Mesothelial cell of epicardium (in vitro differentiated cells): ENCODE results near the gene GKN1. TPM values are rescaled to one million over a fixed set of nuclear protein-coding genes. Genes with fewer than 3 reads are reported as not detected.

Experiments used
- DNase-seq, 2 experiments: peaks; one replicate each; pipeline ENCODE4 v3.0.0; 2021; ENCODE audit warnings: low spot score in 2 of 2; ENCODE audit not compliant: unreplicated experiment in 2 of 2
- H3K27ac Mint-ChIP-seq: 2 replicates; pipeline ENCODE4 v1.8.0; 2021; ENCODE audit warnings: mixed read lengths
- H3K27me3 Mint-ChIP-seq: 2 replicates; pipeline ENCODE4 v1.8.0; 2021; ENCODE audit warnings: low read depth, mixed read lengths
- H3K36me3 Mint-ChIP-seq: 2 replicates; pipeline ENCODE4 v1.8.0; 2021; ENCODE audit warnings: mixed read lengths
- H3K4me1 Mint-ChIP-seq: 2 replicates; pipeline ENCODE4 v1.8.0; 2021; ENCODE audit warnings: mixed read lengths
- H3K4me3 Mint-ChIP-seq: 2 replicates; pipeline ENCODE4 v1.8.0; 2021; ENCODE audit warnings: mild to moderate bottlenecking, moderate library complexity, mixed read lengths
- H3K9me3 Mint-ChIP-seq: 2 replicates; pipeline ENCODE4 v1.8.0; 2021; ENCODE audit warnings: mixed read lengths
- total RNA-seq: library from RNA; stranded (reverse); gene quantifications from 3 replicates; pipeline ENCODE4 v1.2.1, GENCODE V29; 2021
- TF ChIP-seq, protein P1 (sequence below): fragments of 200-600 bp; sonication (generic); IDR thresholded peaks from one replicate; pipeline ENCODE4 v1.5.0; 2021; ENCODE audit warnings: antibody characterized with exemption; ENCODE audit not compliant: unreplicated experiment

The GKN1 gene
- total RNA-seq, 1 donor from 2014 or later: not detected

DNA sequence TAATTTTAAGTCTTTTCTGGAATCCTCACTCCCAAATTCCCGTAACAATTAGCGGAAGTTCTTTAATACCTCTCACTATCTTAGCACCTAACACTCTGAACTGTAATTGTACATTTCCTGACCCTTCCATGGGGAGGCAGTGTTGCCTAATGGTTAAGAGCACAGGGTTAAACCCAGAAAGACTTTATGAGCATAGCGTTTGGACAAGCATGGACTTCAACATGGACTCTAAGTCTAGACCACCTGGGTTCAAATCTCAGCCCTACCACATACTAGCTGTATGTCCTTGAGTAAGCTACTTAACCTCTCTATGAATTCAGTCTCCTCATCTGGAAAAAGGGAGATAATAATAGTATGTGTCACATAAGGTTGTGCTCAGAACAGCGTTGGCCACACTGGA, 51.6 kb downstream of the GKN1 start:
- Mint-ChIP-seq H3K27me3 (no peaks in the 10 kb centered on the region), H3K4me3 (no peak overlapping the region), H3K9me3 (peaks cover 17% of the 10 kb centered on the region), H3K4me1 (peaks cover 12% of the 10 kb centered on the region), H3K27ac (no peak overlapping the region), H3K36me3 (peaks cover 15% of the 10 kb centered on the region)
- TF ChIP-seq, protein P1, sequence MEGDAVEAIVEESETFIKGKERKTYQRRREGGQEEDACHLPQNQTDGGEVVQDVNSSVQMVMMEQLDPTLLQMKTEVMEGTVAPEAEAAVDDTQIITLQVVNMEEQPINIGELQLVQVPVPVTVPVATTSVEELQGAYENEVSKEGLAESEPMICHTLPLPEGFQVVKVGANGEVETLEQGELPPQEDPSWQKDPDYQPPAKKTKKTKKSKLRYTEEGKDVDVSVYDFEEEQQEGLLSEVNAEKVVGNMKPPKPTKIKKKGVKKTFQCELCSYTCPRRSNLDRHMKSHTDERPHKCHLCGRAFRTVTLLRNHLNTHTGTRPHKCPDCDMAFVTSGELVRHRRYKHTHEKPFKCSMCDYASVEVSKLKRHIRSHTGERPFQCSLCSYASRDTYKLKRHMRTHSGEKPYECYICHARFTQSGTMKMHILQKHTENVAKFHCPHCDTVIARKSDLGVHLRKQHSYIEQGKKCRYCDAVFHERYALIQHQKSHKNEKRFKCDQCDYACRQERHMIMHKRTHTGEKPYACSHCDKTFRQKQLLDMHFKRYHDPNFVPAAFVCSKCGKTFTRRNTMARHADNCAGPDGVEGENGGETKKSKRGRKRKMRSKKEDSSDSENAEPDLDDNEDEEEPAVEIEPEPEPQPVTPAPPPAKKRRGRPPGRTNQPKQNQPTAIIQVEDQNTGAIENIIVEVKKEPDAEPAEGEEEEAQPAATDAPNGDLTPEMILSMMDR: no peak
- DNase-seq: no peak

DNA sequence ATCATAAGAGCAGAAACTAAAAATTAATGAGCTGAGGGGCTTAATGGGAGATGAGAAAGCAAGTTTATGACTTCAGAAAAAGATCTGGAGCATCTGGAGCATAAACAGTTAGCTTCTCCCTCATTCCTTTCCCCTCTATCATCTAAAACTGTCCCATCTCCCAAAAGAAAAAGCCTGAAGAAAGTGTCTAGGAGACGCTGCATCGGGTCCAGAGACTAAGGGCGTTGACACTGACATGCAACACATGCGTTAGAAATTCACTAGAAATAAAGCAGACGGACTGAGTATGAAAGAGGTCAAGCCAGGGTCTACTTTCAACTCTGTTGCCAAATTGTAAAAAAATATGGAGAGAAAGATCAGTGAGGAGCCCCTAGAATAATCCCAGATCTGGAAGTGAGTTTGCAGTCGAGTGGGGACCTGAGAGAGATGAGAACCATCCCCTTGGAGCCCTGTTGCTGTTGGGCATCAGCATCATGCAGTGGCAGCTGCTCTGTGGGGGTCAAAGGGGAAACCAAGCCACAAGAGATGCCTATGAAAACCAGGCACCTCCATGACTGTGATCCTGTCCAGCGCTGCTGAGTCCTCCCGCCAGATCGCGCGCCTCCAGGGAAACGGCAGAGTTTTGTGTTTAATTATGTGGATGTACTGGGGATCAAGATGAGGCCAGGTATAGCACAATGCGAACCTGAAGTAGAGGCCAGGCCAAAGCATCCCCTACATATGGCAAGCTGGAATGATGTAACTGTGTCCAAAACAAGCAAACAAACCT, 52.4 kb downstream of the GKN1 start:
- Mint-ChIP-seq H3K4me1 (peaks cover 9% of the 10 kb centered on the region), H3K9me3 (peaks cover 17% of the 10 kb centered on the region), H3K27me3 (no peaks in the 10 kb centered on the region), H3K4me3 (no peak overlapping the region), H3K27ac (no peak overlapping the region), H3K36me3 (peaks cover 15% of the 10 kb centered on the region)
- no peak for DNase-seq
- TF ChIP-seq, protein P1: no peak

Other genes with a start within 250 kb of the GKN1 start
- 1.2 to 1.4 TPM (median 1.3 TPM) in 3 replicates for gene ARHGAP25, start 239.8 kb upstream of the GKN1 start, total RNA-seq
- 0.13 TPM in 1 of 3 replicates, not detected in the others for gene BMP10, start 103.2 kb upstream of the GKN1 start, total RNA-seq
- not detected in 3 replicates for gene GKN2, start 21.7 kb upstream of the GKN1 start, total RNA-seq
- gene ANTXR1, start 38.5 kb downstream of the GKN1 start, total RNA-seq: 137 to 144 TPM (median 144 TPM) in 3 replicates